ENCODE data around the gene WEE1. TPM values are rescaled to one million over a fixed set of nuclear protein-coding genes. Genes with fewer than 3 reads are reported as not detected.
"Not testable (repeated sequence)": the region's sequence is repeated elsewhere in the genome, so short reads cannot be mapped to it uniquely, and the experiment has no call there.

Gene WEE1
- total RNA-seq, 1 donor from 2014 or later = 13.8 TPM

- intact Hi-C loops (cut with DNase I) = loop anchor here (5.0 kb wide), 1 partner anchor 42 kb away; the partner anchor contains the start of gene WEE1
- ATAC-seq (peak; percentile 91), DNase-seq (ENCODE audit: low spot score) (peak; percentile 93)
Observed at GRCh38 chr11:9613830-9614762, 40.6 kb downstream of the WEE1 start.

- ATAC-seq = no peak
- DNase-seq (ENCODE audit: low spot score) = no peak
- intact Hi-C loops (cut with DNase I) = no loop called here
Observed at GRCh38 chr11:9615031-9615451, 41.6 kb downstream of the WEE1 start.

GRCh38 chr11:9616042-9616675, 42.7 kb downstream of the WEE1 start:
- intact Hi-C loops (cut with DNase I) = no loop called here
- ATAC-seq (no peak), DNase-seq (ENCODE audit: low spot score) (no peak)

GRCh38 chr11:9616858-9617257, 43.4 kb downstream of the WEE1 start:
- intact Hi-C loops (cut with DNase I) = no loop called here
- ATAC-seq = no peak
- DNase-seq (ENCODE audit: low spot score) = no peak

- ATAC-seq (no peak), DNase-seq (ENCODE audit: low spot score) (no peak)
- intact Hi-C loops (cut with DNase I) = no loop called here
Observed at GRCh38 chr11:9617940-9618339, 44.5 kb downstream of the WEE1 start.

- intact Hi-C loops (cut with DNase I) = no loop called here
- no peak for DNase-seq (ENCODE audit: low spot score)
- no peak for ATAC-seq
Observed at GRCh38 chr11:9619004-9619403, 45.5 kb downstream of the WEE1 start.

- intact Hi-C loops (cut with DNase I) = no loop called here
- DNase-seq (ENCODE audit: low spot score) (no peak), ATAC-seq (no peak)
Observed at GRCh38 chr11:9619971-9620370, 46.5 kb downstream of the WEE1 start.

GRCh38 chr11:9622353-9622752, 48.9 kb downstream of the WEE1 start:
- DNase-seq (ENCODE audit: low spot score); ATAC-seq; intact Hi-C loops (cut with DNase I): not testable (repeated sequence)

- ATAC-seq; DNase-seq (ENCODE audit: low spot score); intact Hi-C loops (cut with DNase I): not testable (repeated sequence)
Observed at GRCh38 chr11:9623053-9623452, 49.6 kb downstream of the WEE1 start.

GRCh38 chr11:9624448-9624847, 51.0 kb downstream of the WEE1 start:
- intact Hi-C loops (cut with DNase I) = no loop called here
- DNase-seq (ENCODE audit: low spot score) (no peak), ATAC-seq (no peak)

GRCh38 chr11:9625162-9625561, 51.7 kb downstream of the WEE1 start:
- DNase-seq (ENCODE audit: low spot score) (no peak), ATAC-seq (peak; percentile 69)
- intact Hi-C loops (cut with DNase I) = no loop called here

GRCh38 chr11:9625728-9626127, 52.3 kb downstream of the WEE1 start:
- ATAC-seq = no peak
- intact Hi-C loops (cut with DNase I) = no loop called here
- DNase-seq (ENCODE audit: low spot score) = no peak

- intact Hi-C loops (cut with DNase I) = no loop called here
- DNase-seq (ENCODE audit: low spot score) = no peak
- ATAC-seq = peak; percentile 58
Observed at GRCh38 chr11:9626496-9627394, 53.3 kb downstream of the WEE1 start.

GRCh38 chr11:9629064-9629463, 55.6 kb downstream of the WEE1 start:
- intact Hi-C loops (cut with DNase I) = no loop called here
- ATAC-seq = no peak

GRCh38 chr11:9633679-9634078, 60.2 kb downstream of the WEE1 start:
- no peak for ATAC-seq
- no peak for DNase-seq (ENCODE audit: low spot score)
- intact Hi-C loops (cut with DNase I) = no loop called here

More at GRCh38 chr11:9629064-9629463, 55.6 kb downstream of the WEE1 start:
- no peak for DNase-seq (ENCODE audit: low spot score)

- DNase-seq (ENCODE audit: low spot score) (no peak), ATAC-seq (no peak)
- intact Hi-C loops (cut with DNase I) = no loop called here
Observed at GRCh38 chr11:9636691-9637090, 63.2 kb downstream of the WEE1 start.

GRCh38 chr11:9639099-9639498, 65.6 kb downstream of the WEE1 start:
- intact Hi-C loops (cut with DNase I) = no loop called here
- DNase-seq (ENCODE audit: low spot score) = no peak

More at GRCh38 chr11:9639099-9639498, 65.6 kb downstream of the WEE1 start:
- peak; percentile 88 for ATAC-seq

All from sciatic nerve (tissue), 2 donors.